Measurements from ENCODE around the gene SELENOP. TPM values are rescaled to one million over a fixed set of nuclear protein-coding genes. Genes with fewer than 3 reads are reported as not detected.
A peak's percentile ranks its signal among the peaks of the same experiment; 100 is the strongest.

Gene SELENOP
- total and polyA plus RNA-seq, 2 of the 13 experiments (the other 11 are each of a cell fraction or from before 2014, with no cell fraction given), result 1,895 to 2,083 TPM

DNA sequence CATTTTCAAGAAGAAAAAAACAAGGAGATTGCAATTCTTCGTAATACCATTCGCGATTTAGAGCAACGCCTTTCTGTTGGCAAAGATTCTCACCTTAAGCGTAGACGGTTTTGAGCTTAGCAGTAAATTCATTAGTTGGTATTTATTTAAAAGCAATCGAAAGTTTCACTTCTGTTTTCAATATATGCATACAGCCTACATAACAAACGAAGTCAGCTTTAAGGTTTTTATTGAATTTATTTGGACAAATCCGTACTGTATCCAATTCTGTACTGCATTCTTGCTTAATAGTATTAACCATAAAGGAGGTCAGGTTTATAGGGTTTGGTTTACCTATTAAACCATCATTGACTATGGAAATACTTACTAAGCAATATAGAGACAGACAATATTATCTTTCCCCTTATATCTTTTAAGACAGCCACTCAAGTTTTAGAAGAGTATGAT, 12.0 kb downstream of the SELENOP start (continued):
- TF ChIP-seq ZNF614 (CRISPR knock-in tag; IDR thresholded peaks at IDR 0.05; ENCODE audit: borderline replicate concordance), result 0 out of 2 replicates have a peak, but pooled peaks have one; percentile 29

DNA sequence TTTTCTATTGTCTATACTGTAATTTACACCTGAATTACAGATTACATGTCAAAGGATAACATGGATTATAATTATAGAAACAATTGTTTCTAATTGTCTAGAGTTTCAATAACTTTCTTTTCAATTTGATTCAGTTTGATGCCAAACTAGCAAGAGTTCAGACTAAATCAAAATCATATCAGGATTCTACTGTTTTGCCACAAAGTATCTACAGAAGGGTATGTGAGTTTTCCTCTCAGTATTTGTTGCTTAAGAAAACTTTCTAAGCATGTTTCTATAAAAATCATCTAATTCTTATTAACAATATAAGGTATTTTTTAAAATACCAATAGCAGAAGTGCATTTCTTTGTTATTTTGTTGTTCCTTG, 12.5 kb downstream of the SELENOP start:
- in situ Hi-C loops (cut with HindIII; ENCODE audit: extremely low pct_ligation_motif_present, low pct_unique_long_range_greater_than_20kb) (no loop called here), intact Hi-C loops (cut with micrococcal nuclease; ENCODE audit: unreplicated experiment) (no loop called here)
- CTCF ChIA-PET (ENCODE audit: low intra/inter-chr PET ratio, low total read pairs), result no interaction called here
- no peaks in the 10 kb centered on the region for H3K9me3 ChIP-seq (ENCODE audit: low read length)
- H3K4me3 ChIP-seq (replicated peaks in 1 of 3; ENCODE audit: insufficient read depth in 1 of 3, low read depth in 2 of 3, low read length in 3 of 3), result no peak overlapping the region
- POLR2A ChIA-PET, result interaction anchor here (1.5 to 5.1 kb wide), 2 partner anchors 11 to 82 kb away, joined by 6 to 36 read pairs; partner anchors contain the start of gene SELENOP
- BruUV-seq (replicated peaks), result no TSS peak
- FAIRE-seq (no peak), DNase-seq (ENCODE audit: low spot score) (no peak), ATAC-seq (no peak)
- H3K27ac ChIP-seq (ENCODE audit: extremely low read length, insufficient read depth, low read length), result no peak overlapping the region
- no peaks in the 10 kb centered on the region for H3K27me3 ChIP-seq (ENCODE audit: control insufficient read depth in 1 of 2, insufficient read depth in 2 of 2, low read length in 2 of 2)
- H3K36me3 ChIP-seq (replicated peaks in 1 of 2; ENCODE audit: control insufficient read depth in 1 of 2, insufficient read depth in 2 of 2, low read length in 2 of 2), result peaks cover 3 to 23% of the 10 kb centered on the region in 2 experiments; a peak in 3 of 5 replicates
- H2AFZ ChIP-seq (ENCODE audit: low read length), result no peak overlapping the region
- peaks cover 60% of the 10 kb centered on the region for H4K20me1 ChIP-seq (ENCODE audit: insufficient read depth, low read length)
- no peaks in the 10 kb centered on the region for H3K4me1 ChIP-seq (ENCODE audit: insufficient read depth, low read length)
- no peaks in the 10 kb centered on the region for H3K79me2 ChIP-seq (ENCODE audit: insufficient read depth, low read length)
- no peak overlapping the region for H3K9ac ChIP-seq (ENCODE audit: insufficient read depth, low read depth, low read length)
- no peak overlapping the region for H3K4me2 ChIP-seq (ENCODE audit: low read depth, low read length)
- TF ChIP-seq PHF5A (CRISPR knock-in tag; IDR thresholded peaks at IDR 0.05; ENCODE audit: low read depth, unreplicated experiment), result peak; percentile 30
- 0 out of 2 replicates have a peak, but pooled peaks have one; percentile 69 for TF ChIP-seq NCOA5 (CRISPR knock-in tag; IDR thresholded peaks at IDR 0.05)
- TF ChIP-seq MXD3 (CRISPR knock-in tag; IDR thresholded peaks at IDR 0.05), result no peak
- no peak for TF ChIP-seq SP2 (CRISPR knock-in tag; IDR thresholded peaks at IDR 0.05)
- 0 out of 2 replicates have a peak, but pooled peaks have one; percentile 4 for TF ChIP-seq MED1 (CRISPR knock-in tag; IDR thresholded peaks at IDR 0.05)
- TF ChIP-seq, protein P1, sequence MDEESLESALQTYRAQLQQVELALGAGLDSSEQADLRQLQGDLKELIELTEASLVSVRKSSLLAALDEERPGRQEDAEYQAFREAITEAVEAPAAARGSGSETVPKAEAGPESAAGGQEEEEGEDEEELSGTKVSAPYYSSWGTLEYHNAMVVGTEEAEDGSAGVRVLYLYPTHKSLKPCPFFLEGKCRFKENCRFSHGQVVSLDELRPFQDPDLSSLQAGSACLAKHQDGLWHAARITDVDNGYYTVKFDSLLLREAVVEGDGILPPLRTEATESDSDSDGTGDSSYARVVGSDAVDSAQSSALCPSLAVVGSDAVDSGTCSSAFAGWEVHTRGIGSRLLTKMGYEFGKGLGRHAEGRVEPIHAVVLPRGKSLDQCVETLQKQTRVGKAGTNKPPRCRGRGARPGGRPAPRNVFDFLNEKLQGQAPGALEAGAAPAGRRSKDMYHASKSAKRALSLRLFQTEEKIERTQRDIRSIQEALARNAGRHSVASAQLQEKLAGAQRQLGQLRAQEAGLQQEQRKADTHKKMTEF (CRISPR knock-in tag; IDR thresholded peaks at IDR 0.05), result peak; percentile 75
- no peak for TF ChIP-seq ZNF292 (CRISPR knock-in tag; IDR thresholded peaks at IDR 0.05; ENCODE audit: borderline replicate concordance, low read depth)
- no peak for TF ChIP-seq CEBPG (CRISPR knock-in tag; IDR thresholded peaks at IDR 0.05)
- peak; percentile 5; the same call in 1 of the 2 replicates for TF ChIP-seq TOE1 (CRISPR knock-in tag; IDR thresholded peaks at IDR 0.05)
- peak; percentile 96; the same call in 1 of the 2 replicates for TF ChIP-seq MBD4 (IDR thresholded peaks at IDR 0.05; ENCODE audit: borderline replicate concordance, low read length)
- peak; percentile 67; the same call in 1 of the 2 replicates for TF ChIP-seq NKX3-1 (CRISPR knock-in tag; IDR thresholded peaks at IDR 0.05)
- 0 out of 2 replicates have a peak, but pooled peaks have one; percentile 7 for TF ChIP-seq MXD4 (CRISPR knock-in tag; IDR thresholded peaks at IDR 0.05)
- no peak for TF ChIP-seq ZFP36 (IDR thresholded peaks at IDR 0.05; ENCODE audit: borderline replicate concordance, low read depth, low read length, partially characterized antibody)
- no peak for TF ChIP-seq NR3C1 (CRISPR knock-in tag; IDR thresholded peaks at IDR 0.05)
- TF ChIP-seq PAF1 (CRISPR knock-in tag; IDR thresholded peaks at IDR 0.05), result peak; percentile 93
- no peak for TF ChIP-seq ZNF333 (CRISPR knock-in tag; IDR thresholded peaks at IDR 0.05; ENCODE audit: borderline replicate concordance)
- peak; percentile 84; the same call in 1 of the 2 replicates for TF ChIP-seq SSRP1 (CRISPR knock-in tag; IDR thresholded peaks at IDR 0.05)
- TF ChIP-seq AHR (CRISPR knock-in tag; IDR thresholded peaks at IDR 0.05), result no peak
- peak; percentile 30; the same call in 1 of the 2 replicates for TF ChIP-seq ZNF749 (CRISPR knock-in tag; IDR thresholded peaks at IDR 0.05; ENCODE audit: borderline replicate concordance)
- no peak for TF ChIP-seq TBP (CRISPR knock-in tag; IDR thresholded peaks at IDR 0.05)
- TF ChIP-seq ZNF383 (CRISPR knock-in tag; IDR thresholded peaks at IDR 0.05; ENCODE audit: borderline replicate concordance), result no peak
